H1 (cell line): ENCODE data around the gene ERC1. TPM values are rescaled to one million over a fixed set of nuclear protein-coding genes. Genes with fewer than 3 reads are reported as not detected.

Source experiments
- CHD7 ChIP-seq: fragments of 300-600 bp; sonication (generic); IDR thresholded peaks from 2 replicates; pipeline ENCODE4 v1.7.1; 2012; ENCODE audit warnings: low read length, moderate library complexity, mild to moderate bottlenecking, inconsistent platforms; ENCODE audit not compliant: insufficient replicate concordance
- E2F6 ChIP-seq: IDR thresholded peaks from 2 replicates; pipeline ENCODE4 v1.6.1; 2012; ENCODE audit warnings: inconsistent platforms
- EP300 ChIP-seq, 2 experiments: IDR thresholded peaks; 1 replicate in 1 of 2; 2 replicates in 1 of 2; pipeline ENCODE4 v1.6.1; 2011 to 2012; ENCODE audit warnings: low read depth in 2 of 2, low read length in 2 of 2, mild to moderate bottlenecking in 2 of 2, borderline replicate concordance in 1 of 2, inconsistent platforms in 1 of 2, moderate library complexity in 1 of 2
- GTF2F1 ChIP-seq: IDR thresholded peaks from 2 replicates; pipeline ENCODE4 v1.6.1; 2012; ENCODE audit warnings: low read depth, low read length, improper control_type of control experiment, borderline replicate concordance
- POLR2AphosphoS5 ChIP-seq: IDR thresholded peaks from 2 replicates; pipeline ENCODE4 v1.6.1; 2011; ENCODE audit warnings: low read depth, low read length
- RBBP5 ChIP-seq: IDR thresholded peaks from 2 replicates; pipeline ENCODE4 v1.7.1; 2012; ENCODE audit warnings: low read depth, mild to moderate bottlenecking, inconsistent platforms, low read length, moderate library complexity, borderline replicate concordance
- TEAD4 ChIP-seq: IDR thresholded peaks from 2 replicates; pipeline ENCODE4 v1.6.1; 2012; ENCODE audit warnings: low read depth, low read length, inconsistent platforms, mixed read lengths
- USF2 ChIP-seq: IDR thresholded peaks from 2 replicates; pipeline ENCODE4 v1.6.1; 2011; ENCODE audit warnings: low read length, improper control_type of control experiment
- polyA plus RNA-seq, 7 experiments: library from polyadenylated mRNA; depleted of rRNA in 3 of 7; stranded (reverse) in 5 of 7; unstranded in 2 of 7; fragments of >200 nt in 5 of 7; fragments of 200-250 nt in 2 of 7; gene quantifications; 1 replicate in 5 of 7; 2 replicates in 1 of 7; 4 replicates in 1 of 7; pipeline versions ENCODE4 v1.2.1 to v1.2.3, GENCODE V29; 2011 to 2013; ENCODE audit warnings: missing spikeins in 2 of 7, mixed read lengths in 2 of 7
- total RNA-seq: library from RNA; stranded (reverse); fragmentation: NEBNext Ultra II Directional; extraction: Animal tissue kit (Norgen Biotek cat#: 25700); gene quantifications from 2 replicates; pipeline ENCODE4 v1.2.1, GENCODE V29; 2021
- TF ChIP-seq, protein P1 (sequence below): IDR thresholded peaks from 2 replicates; pipeline ENCODE4 v1.6.1; 2011; ENCODE audit warnings: low read depth, mild to moderate bottlenecking, low read length; ENCODE audit not compliant: insufficient read depth

The ERC1 gene
- total and polyA plus RNA-seq, 2 of the 8 experiments (the other 6 are each of a cell fraction or from before 2014, with no cell fraction given): 7.8 to 45.7 TPM

DNA sequence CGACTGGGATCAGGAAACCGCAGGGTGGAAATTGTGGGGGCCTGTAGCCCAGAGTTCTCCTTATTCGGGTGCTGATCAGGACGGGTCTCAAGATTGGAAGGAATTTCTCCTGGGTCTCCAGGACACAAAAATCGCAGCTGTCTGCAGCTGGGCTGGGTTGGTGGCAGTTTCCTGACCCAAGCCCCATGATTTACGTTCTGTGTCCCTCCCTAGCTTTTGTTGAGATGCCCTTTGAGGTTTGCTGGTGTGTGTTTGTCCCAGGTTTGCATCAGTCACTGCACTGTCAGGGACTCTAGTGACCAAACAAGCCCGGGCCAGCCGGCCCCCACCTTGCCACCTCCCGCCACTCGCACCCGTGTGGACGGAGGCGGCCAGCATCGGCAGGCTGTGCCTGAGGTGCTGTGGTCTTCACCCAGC lies 513.9 kb downstream of the ERC1 start (continued):
- TF ChIP-seq USF2: no peak
- no peak for TF ChIP-seq GTF2F1
- TF ChIP-seq E2F6: no peak
- no peak for TF ChIP-seq EP300 (IDR thresholded peaks at IDR 0.05; ENCODE audit: borderline replicate concordance in 1 of 2, low read depth in 2 of 2, low read length in 2 of 2)
- no peak for TF ChIP-seq TEAD4
- TF ChIP-seq, protein P1, sequence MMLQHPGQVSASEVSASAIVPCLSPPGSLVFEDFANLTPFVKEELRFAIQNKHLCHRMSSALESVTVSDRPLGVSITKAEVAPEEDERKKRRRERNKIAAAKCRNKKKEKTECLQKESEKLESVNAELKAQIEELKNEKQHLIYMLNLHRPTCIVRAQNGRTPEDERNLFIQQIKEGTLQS: no peak
- TF ChIP-seq POLR2AphosphoS5: no peak
- no peak for TF ChIP-seq RBBP5
- TF ChIP-seq CHD7: no peak
